CD14-positive monocyte (primary cell): ENCODE results near the gene TUBB6. TPM values are rescaled to one million over a fixed set of nuclear protein-coding genes. Genes with fewer than 3 reads are reported as not detected.

Source experiments
- DNase-seq, 3 donors: peaks; one replicate each; pipeline ENCODE4 v3.0.0-alpha.2; 2011 to 2022
- H2AFZ ChIP-seq: 2 replicates; pipeline ENCODE4 v1.6.0; 2012; ENCODE audit warnings: mild to moderate bottlenecking, low read depth, low read length, inconsistent platforms; ENCODE audit not compliant: insufficient read depth, poor library complexity, severe bottlenecking
- H3K27ac ChIP-seq, 2 donors: 1 replicate in 1 of 2; 2 replicates in 1 of 2; pipeline ENCODE4 v1.5.1; 2012 to 2013; ENCODE audit warnings: low read length in 2 of 2, control low read depth in 1 of 2, inconsistent platforms in 1 of 2, low read depth in 1 of 2, mild to moderate bottlenecking in 1 of 2
- H3K27me3 ChIP-seq, 2 donors: one replicate each; pipeline versions ENCODE4 v1.6.0 to v1.6.1; 2011 to 2013; ENCODE audit warnings: low read length in 2 of 2; ENCODE audit not compliant: control insufficient read depth in 2 of 2, insufficient read depth in 2 of 2
- H3K36me3 ChIP-seq, 2 donors: replicated peaks in 1 of 2; 1 replicate in 1 of 2; 2 replicates in 1 of 2; pipeline versions ENCODE4 v1.5.1 to v1.6.1; 2012 to 2013; ENCODE audit warnings: low read length in 2 of 2, control low read depth in 1 of 2, inconsistent platforms in 1 of 2, mild to moderate bottlenecking in 1 of 2; ENCODE audit not compliant: insufficient read depth in 2 of 2, control insufficient read depth in 1 of 2
- H3K4me1 ChIP-seq, 2 donors: 1 replicate in 1 of 2; 2 replicates in 1 of 2; pipeline versions ENCODE4 v1.5.1 to v1.6.1; 2012 to 2013; ENCODE audit warnings: low read length in 2 of 2, control low read depth in 1 of 2, inconsistent platforms in 1 of 2, mild to moderate bottlenecking in 1 of 2, moderate library complexity in 1 of 2; ENCODE audit not compliant: insufficient read depth in 2 of 2, control insufficient read depth in 1 of 2
- H3K4me2 ChIP-seq: replicated peaks from 2 replicates; pipeline ENCODE3; 2012; ENCODE audit warnings: low read length, moderate library complexity, mild to moderate bottlenecking; ENCODE audit not compliant: poor library complexity, severe bottlenecking; ENCODE audit errors: extremely low read depth
- H3K4me3 ChIP-seq, 3 experiments: fragments of 200-600 bp in 1 of 3; sonication (generic) in 1 of 3; replicated peaks in 1 of 3; 1 replicate in 2 of 3; 2 replicates in 1 of 3; pipeline ENCODE4 v1.5.1; 2011 to 2013; ENCODE audit warnings: low read length in 3 of 3, mild to moderate bottlenecking in 3 of 3, control low read depth in 2 of 3, low read depth in 2 of 3, inconsistent platforms in 1 of 3, moderate library complexity in 1 of 3
- H3K79me2 ChIP-seq: 2 replicates; pipeline ENCODE4 v1.6.0; 2012; ENCODE audit warnings: mild to moderate bottlenecking, control low read depth, inconsistent platforms, low read length, moderate library complexity; ENCODE audit not compliant: insufficient read depth
- H3K9ac ChIP-seq: 2 replicates; pipeline ENCODE4 v1.6.0; 2017; ENCODE audit warnings: low read length, mild to moderate bottlenecking; ENCODE audit not compliant: insufficient read depth, poor library complexity, severe bottlenecking
- H3K9me3 ChIP-seq, 2 donors: replicated peaks in 1 of 2; 1 replicate in 1 of 2; 2 replicates in 1 of 2; pipeline versions ENCODE4 v1.5.1 to v1.6.1; 2012 to 2013; ENCODE audit warnings: low read length in 2 of 2, control low read depth in 1 of 2; ENCODE audit not compliant: control insufficient read depth in 1 of 2, insufficient read depth in 1 of 2
- H4K20me1 ChIP-seq: 2 replicates; pipeline ENCODE4 v1.6.0; 2012; ENCODE audit warnings: mild to moderate bottlenecking, low read length, control low read depth, moderate library complexity; ENCODE audit not compliant: insufficient read depth
- H3K27ac Mint-ChIP-seq, 7 donors: one replicate each; pipeline ENCODE4 v1.8.0; 2020; ENCODE audit warnings: mild to moderate bottlenecking in 7 of 7, mixed read lengths in 7 of 7, moderate library complexity in 6 of 7, inconsistent platforms in 2 of 7
- H3K27me3 Mint-ChIP-seq, 3 donors: one replicate each; pipeline ENCODE4 v1.8.0; 2021 to 2022; ENCODE audit warnings: low read depth in 3 of 3, mild to moderate bottlenecking in 3 of 3, mixed read lengths in 3 of 3, moderate library complexity in 3 of 3, inconsistent platforms in 1 of 3
- H3K36me3 Mint-ChIP-seq, 2 donors: one replicate each; pipeline ENCODE4 v1.8.0; 2020; ENCODE audit warnings: mixed read lengths in 2 of 2, inconsistent platforms in 1 of 2, mild to moderate bottlenecking in 1 of 2
- H3K4me1 Mint-ChIP-seq: one replicate; pipeline ENCODE4 v1.8.0; 2020; ENCODE audit warnings: mild to moderate bottlenecking, mixed read lengths
- H3K4me3 Mint-ChIP-seq, 2 donors: one replicate each; pipeline ENCODE4 v1.8.0; 2020; ENCODE audit warnings: mild to moderate bottlenecking in 2 of 2, mixed read lengths in 2 of 2, moderate library complexity in 1 of 2
- H3K9me3 Mint-ChIP-seq, 7 donors: one replicate each; pipeline ENCODE4 v1.8.0; 2020 to 2022; ENCODE audit warnings: mixed read lengths in 7 of 7, mild to moderate bottlenecking in 6 of 7, moderate library complexity in 6 of 7, inconsistent platforms in 2 of 7
- WGBS: methylation state at CpG from one replicate; pipeline ENCODE4 v1.1.5; 2013; ENCODE audit warnings: missing lambda C conversion rate; ENCODE audit not compliant: insufficient coverage; 5-methylcytosine and 5-hydroxymethylcytosine counted together
- intact Hi-C, 2 donors: fragments of 100-400 bp; cut with micrococcal nuclease; formaldehyde crosslinking; loops; one replicate each; pipeline versions ENCODE4 v1.15.0 to v1.15.1; 2023
- polyA plus RNA-seq, 3 donors: library from polyadenylated mRNA; depleted of rRNA in 1 of 3; unstranded in 2 of 3; stranded (reverse) in 1 of 3; fragments of 300-500 nt in 2 of 3; fragments of >200 nt in 1 of 3; fragmentation: Illumina TruSeq in 2 of 3; gene quantifications; 1 replicate in 2 of 3; 2 replicates in 1 of 3; pipeline ENCODE4 v1.2.3, GENCODE V29; 2012 to 2021
- TF ChIP-seq, protein P1 (sequence below): fragments of 200-600 bp; IDR thresholded peaks from one replicate; pipeline ENCODE4 v1.8.0; 2022; ENCODE audit warnings: antibody characterized with exemption, mild to moderate bottlenecking

TUBB6 gene
- polyA plus RNA-seq, 3 donors, result 15.8 to 34.9 (median 27.6) TPM

DNA sequence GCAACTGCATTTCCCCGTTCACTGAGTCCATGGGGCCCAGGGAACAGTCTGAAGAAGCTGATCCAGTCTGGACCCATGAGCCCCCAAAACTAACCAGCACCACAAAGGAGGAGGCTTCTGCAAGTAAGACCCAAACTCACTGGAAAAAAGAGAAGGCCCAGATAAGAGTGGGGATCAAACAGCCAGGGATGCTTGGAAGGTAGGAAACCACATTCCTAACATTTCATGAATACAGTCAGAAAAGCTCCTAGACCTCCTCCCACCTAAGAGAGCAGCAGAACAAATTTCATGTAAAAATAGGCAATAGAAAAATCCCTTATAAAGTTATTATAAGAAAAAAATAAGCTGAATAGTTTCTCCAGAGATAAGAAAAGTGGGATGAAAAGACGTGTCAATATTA, 30.3 kb downstream of the TUBB6 start:
- H3K9me3 ChIP-seq, result no peaks in the 10 kb centered on the region
- H3K36me3 ChIP-seq, result peaks cover 56 to 94% of the 10 kb centered on the region in 2 donors
- no peak for DNase-seq
- no peaks in the 10 kb centered on the region for H4K20me1 ChIP-seq
- H3K9ac ChIP-seq, result no peak overlapping the region
- H3K27ac ChIP-seq, result no peak overlapping the region
- Mint-ChIP-seq H3K36me3 (peaks cover 71 to 94% of the 10 kb centered on the region in 2 donors), H3K27ac (peak overlapping the region in 1 of 7 donors; percentile 36), H3K27me3 (no peaks in the 10 kb centered on the region), H3K9me3 (peaks cover 0 to 1% (median 0%) of the 10 kb centered on the region in 7 donors), H3K4me3 (no peak overlapping the region), H3K4me1 (peaks cover 2% of the 10 kb centered on the region)
- no CpG with 5 or more reads among the region's 2 CpGs for WGBS
- no peaks in the 10 kb centered on the region for H3K79me2 ChIP-seq
- intact Hi-C loops, result no loop called here
- no peaks in the 10 kb centered on the region for H3K4me1 ChIP-seq
- H3K4me3 ChIP-seq, result no peak overlapping the region
- H3K27me3 ChIP-seq, result no peaks in the 10 kb centered on the region
- TF ChIP-seq, protein P1, sequence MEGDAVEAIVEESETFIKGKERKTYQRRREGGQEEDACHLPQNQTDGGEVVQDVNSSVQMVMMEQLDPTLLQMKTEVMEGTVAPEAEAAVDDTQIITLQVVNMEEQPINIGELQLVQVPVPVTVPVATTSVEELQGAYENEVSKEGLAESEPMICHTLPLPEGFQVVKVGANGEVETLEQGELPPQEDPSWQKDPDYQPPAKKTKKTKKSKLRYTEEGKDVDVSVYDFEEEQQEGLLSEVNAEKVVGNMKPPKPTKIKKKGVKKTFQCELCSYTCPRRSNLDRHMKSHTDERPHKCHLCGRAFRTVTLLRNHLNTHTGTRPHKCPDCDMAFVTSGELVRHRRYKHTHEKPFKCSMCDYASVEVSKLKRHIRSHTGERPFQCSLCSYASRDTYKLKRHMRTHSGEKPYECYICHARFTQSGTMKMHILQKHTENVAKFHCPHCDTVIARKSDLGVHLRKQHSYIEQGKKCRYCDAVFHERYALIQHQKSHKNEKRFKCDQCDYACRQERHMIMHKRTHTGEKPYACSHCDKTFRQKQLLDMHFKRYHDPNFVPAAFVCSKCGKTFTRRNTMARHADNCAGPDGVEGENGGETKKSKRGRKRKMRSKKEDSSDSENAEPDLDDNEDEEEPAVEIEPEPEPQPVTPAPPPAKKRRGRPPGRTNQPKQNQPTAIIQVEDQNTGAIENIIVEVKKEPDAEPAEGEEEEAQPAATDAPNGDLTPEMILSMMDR, result no peak
- no peak overlapping the region for H3K4me2 ChIP-seq
- H2AFZ ChIP-seq, result no peak overlapping the region

DNA sequence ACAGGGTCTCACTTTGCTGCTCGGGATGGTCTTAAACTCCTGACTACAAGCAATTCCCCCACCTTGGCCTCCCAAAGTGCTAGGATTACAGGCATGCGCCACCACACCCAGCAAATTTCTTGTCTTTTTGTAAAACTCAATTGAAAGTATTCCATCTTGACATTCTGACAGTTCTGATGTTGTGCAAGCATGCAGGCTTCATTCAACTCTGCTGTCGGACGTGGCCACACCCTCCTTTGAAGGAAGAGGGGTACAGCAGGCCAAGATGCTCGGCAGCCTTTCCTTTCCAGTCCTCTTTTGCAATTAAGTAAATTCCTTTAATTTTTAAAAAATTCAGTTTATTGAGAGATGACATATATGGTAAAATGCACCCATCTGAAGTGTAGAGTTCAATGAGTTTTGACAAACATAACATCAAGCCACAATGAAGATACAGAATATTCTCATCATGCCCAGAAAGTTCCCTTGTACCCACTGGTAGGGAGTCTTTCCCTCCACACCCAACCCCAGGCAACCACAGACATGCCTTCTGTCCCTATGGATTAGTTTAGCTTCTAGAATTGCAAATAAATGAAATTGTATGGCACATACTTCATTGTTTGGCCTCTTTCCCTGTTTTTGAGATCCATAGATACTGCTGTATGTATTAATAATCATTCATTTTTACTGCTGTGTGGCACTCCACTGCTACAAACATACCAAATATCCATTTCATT, 33.1 kb downstream of the TUBB6 start:
- intact Hi-C loops, result no loop called here
- H3K9ac ChIP-seq, result no peak overlapping the region
- no peaks in the 10 kb centered on the region for H3K27me3 ChIP-seq
- peaks cover 64 to 93% of the 10 kb centered on the region in 2 donors for H3K36me3 ChIP-seq
- H2AFZ ChIP-seq, result no peak overlapping the region
- no peaks in the 10 kb centered on the region for H4K20me1 ChIP-seq
- H3K4me1 ChIP-seq, result no peaks in the 10 kb centered on the region
- Mint-ChIP-seq H3K27ac (peak overlapping the region in 2 of 7 donors; percentile 26 to 31), H3K36me3 (peaks cover 70 to 96% of the 10 kb centered on the region in 2 donors), H3K27me3 (no peaks in the 10 kb centered on the region), H3K4me3 (no peak overlapping the region), H3K9me3 (peaks cover 0 to 1% (median 0%) of the 10 kb centered on the region in 7 donors), H3K4me1 (peaks cover 2% of the 10 kb centered on the region)
- H3K79me2 ChIP-seq, result no peaks in the 10 kb centered on the region
- no peaks in the 10 kb centered on the region for H3K9me3 ChIP-seq
- 100% methylated on average over 1 of the region's 5 CpGs for WGBS
- no peak overlapping the region for H3K27ac ChIP-seq
- no peak overlapping the region for H3K4me2 ChIP-seq
- DNase-seq, result no peak
- H3K4me3 ChIP-seq, result no peak overlapping the region
- TF ChIP-seq, protein P1, result no peak
